HL-60/S4 treated with phorbol 12-myristate 13-acetate at 8.2 ng/mL for 4 days and 3 days (cell line): Measurements from ENCODE around the gene ZNF385B.

Experiments
- in situ Hi-C: fragments of 300-500 bp; cut with MboI; formaldehyde crosslinking; loops from 2 replicates; pipeline ENCODE4 v1.15.0; 2022; ENCODE audit warnings: low sequenced_read_pairs

Gene ZNF385B

GRCh38 chr2:179751163-179751809 is 110.1 kb downstream of the ZNF385B start:
- in situ Hi-C loops = no loop called here

DNA sequence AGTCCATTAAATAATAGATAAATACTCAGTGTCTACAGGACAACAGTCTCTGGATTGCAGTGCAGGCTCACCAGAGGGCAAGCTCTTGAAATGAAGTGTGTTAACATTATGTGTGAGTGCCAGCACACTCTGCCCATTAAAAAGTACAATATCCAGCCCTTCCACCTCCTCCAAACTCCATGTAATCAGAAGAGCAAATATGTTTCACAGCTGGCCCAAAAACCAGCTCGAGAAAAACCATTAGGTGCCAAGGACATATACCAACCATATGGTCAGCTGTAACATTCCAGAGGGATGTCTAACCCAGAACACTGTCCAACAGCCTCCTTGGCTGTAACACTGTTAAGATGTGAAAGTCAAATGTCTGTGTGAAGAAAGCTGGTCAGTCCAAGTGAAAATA is 112.2 kb downstream of the ZNF385B start:
- in situ Hi-C loops = no loop called here

DNA sequence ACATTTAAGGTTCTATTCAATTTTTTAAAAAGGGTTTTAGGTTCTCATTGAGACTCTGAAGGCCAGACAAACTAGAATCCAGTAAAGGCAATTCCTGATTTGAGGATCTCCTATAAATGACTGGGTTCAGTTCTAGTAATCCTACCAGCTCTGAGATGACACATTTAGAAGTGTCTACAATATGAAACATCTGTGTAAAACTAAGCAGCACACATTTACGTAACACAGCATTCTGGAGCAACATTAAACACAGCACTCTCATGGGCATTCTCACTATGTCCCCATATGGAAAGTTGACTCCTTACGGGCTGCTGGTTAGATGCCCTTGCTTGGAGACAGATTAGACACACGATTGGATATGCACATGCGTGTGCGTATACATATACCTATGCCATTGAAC is 114.4 kb downstream of the ZNF385B start:
- in situ Hi-C loops = no loop called here

- in situ Hi-C loops = no loop called here
These were observed 115.7 kb downstream of the ZNF385B start for GRCh38 chr2:179745635-179746256.

DNA sequence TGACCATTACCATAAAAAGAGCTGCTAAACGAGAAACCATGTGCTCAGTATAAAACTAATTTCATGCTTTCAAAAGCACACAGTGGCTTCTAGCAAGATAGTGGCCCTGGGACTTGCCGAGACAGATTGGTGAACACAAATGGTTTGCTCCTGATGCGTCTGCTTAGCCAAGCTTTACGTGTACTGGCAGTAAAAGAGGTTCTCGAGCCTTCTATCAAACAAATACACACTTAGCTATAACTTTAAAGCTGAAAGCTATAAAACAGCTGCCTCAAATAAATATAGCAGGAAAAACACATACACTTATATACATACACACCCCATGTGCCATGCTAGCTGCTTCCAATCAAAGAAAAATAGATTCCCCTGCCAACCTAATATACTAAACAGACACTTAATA is 117.0 kb downstream of the ZNF385B start:
- in situ Hi-C loops = no loop called here

DNA sequence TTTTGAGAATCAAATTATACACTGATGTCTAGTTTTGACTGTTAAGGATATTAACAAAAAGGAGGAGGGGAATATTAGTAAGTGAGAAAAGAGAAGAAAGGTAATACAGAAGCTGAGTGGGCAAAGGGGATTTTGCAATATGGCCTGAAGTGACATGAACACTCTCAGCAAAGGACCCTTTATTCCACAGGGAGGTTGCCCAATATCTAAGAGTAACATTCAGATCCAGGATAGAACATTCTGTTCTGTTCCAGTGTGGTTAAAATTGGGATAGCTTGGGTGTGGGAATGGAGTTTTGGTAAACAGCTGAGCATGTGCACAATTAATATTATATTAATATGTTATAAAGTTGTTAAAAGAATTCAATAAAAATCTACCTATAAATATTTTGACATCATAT is 120.1 kb downstream of the ZNF385B start:
- in situ Hi-C loops = no loop called here

- in situ Hi-C loops = no loop called here
These were observed 131.4 kb downstream of the ZNF385B start for GRCh38 chr2:179729966-179730365.

DNA sequence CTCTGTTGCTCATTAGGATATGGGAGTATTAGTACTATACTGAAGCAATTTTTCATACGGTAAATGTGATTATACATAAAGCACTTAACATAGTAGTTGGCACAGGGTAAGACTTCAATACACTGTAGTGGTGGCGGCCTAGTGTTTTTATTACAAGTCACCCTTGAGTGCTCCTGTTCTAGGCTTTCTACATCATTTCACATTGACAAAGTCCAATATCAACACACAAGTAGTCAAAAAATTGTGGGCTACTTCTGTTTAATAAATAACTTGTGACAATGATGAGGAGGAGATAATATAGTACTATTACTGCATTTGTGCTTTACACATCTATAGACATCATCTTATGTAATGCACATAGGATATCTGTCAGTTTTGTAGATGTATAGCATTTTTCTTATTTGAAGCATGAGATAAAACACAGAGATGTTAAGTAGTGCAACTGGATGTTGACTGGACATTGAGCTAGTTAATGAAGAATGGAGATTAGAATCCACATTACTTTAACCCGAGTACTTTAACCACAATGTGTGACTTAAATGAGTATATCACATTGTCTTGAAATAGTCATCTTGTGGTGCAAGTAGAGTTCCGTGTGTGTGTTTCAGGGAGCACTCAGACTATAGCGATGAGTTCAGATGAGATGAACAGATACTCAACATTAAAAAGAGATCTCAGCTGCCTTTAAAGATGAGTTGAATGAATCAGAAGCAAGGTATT is 134.8 kb downstream of the ZNF385B start:
- in situ Hi-C loops = no loop called here

GRCh38 chr2:179724403-179724802 is 137.0 kb downstream of the ZNF385B start:
- in situ Hi-C loops = no loop called here

DNA sequence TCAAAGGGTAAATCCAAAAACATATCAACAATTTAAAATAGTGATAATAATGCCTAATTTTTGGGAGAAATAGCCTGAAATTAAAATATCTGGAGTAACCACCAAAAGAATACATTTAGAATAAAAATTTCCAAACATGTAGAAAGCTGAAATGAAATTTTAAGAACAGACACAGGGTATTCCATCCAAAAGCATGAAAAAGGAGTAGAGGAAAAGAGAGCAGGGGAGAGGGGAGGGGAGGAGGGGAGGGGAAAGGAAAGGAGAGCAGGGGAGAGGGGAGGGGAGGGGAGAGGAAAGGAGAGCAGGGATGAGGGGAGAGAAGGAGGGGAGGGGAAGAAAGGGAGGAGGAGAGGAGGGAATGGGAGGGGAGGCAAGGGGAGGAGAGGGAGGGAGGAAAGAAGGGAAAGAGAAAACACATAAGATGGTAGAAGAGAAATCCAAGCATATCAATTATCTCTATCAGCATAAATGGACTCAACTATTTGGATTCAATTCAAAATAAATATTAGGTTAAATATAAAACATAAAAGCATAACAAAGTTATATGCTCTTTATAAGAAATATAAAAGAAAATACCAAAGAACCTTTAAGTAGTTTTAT is 141.1 kb downstream of the ZNF385B start:
- in situ Hi-C loops = no loop called here

DNA sequence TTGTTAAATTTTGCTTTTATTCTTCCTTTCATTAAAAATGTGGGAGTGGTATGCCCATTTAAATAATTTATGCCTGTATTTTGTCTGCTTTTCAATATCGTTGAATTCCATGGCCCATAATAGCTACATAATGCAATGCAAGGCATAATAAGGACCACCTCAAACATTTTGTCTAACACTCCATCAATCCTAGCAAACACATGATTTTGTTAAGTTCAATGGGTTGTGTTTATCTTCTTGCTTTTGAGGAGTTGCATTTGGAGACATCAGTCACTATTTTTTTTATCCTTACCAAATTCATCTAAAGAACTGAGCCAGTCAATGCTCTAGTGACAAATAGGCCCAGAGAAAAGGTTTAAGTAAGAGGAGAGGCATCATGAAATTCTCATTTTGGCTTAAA is 145.5 kb downstream of the ZNF385B start:
- in situ Hi-C loops = no loop called here

DNA sequence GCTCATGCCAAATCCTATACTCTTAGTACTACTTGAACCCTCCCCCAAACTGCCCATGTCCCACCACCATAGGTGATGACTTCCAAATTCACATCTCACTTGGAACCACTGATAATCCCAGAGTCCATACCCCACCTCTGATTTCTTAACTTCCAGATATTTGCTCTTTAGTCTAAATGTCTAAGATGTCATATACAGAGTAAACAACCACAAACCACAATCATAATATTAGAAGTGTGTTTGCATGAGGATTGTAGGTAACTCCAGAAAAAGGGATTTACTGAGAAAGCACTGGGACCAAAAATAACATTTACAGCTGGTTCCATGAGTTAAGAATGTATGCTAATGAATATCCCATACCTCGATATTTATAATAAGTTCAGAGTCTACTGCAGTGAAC is 146.2 kb downstream of the ZNF385B start:
- in situ Hi-C loops = no loop called here

- in situ Hi-C loops = no loop called here
These were observed 148.6 kb downstream of the ZNF385B start for GRCh38 chr2:179712825-179713224.

DNA sequence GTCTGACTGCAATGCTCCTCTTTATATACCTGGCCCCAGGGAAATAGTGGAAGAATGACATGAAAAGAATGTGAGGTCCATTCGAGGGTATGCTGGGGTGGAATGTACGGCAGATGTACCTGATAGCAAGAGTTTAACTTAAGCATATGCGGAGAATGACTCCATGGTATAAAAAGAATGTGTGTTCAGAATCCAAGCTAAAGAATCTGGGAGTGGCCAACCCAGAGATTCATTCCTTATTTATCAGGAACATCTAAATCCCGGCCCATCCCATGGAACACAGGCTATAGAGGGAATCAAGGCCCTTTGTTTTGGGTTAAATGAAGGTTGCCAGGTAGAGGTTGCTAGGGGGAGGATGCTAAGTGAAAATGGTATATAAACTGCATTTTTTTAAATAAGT is 150.0 kb downstream of the ZNF385B start:
- in situ Hi-C loops = no loop called here

DNA sequence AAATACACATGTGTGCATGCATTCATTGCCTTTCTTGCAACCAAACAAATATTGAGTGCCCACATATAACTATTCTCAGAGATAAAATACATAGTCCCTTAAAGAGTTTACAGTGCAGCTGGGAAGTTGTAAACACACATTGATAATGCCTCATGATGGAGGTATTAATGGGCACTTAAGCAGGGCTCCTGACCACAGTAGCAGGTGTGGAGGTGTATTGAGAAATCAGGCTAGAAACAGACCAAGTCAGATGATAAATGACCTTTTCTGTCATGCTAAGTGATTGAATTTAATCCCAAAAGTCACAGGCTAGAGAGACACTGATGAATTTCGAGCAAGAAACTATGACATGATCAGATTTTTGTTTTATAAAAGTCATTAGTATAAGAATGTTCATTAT is 157.7 kb downstream of the ZNF385B start:
- in situ Hi-C loops = no loop called here

- in situ Hi-C loops = no loop called here
These were observed 158.5 kb downstream of the ZNF385B start for GRCh38 chr2:179702912-179703311.

- in situ Hi-C loops = no loop called here
These were observed 159.8 kb downstream of the ZNF385B start for GRCh38 chr2:179701524-179702110.

DNA sequence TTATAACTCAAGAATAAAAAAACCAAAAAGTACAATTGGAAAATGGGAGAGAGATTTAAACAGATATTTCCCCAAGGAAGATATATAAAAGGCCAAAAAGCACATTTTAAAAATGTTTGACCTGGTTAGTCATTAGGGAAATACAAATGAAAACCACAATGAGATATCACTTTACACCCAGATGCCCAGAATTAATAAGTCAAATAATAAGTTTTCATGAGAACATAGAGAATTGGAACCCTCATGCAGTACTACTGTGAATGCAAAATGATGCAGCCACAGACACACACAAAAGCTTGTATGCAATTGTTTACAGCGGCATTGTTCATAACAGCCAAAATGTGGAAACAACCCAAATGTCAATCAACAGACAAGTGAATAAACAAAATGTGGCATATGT is 165.9 kb downstream of the ZNF385B start:
- in situ Hi-C loops = no loop called here

DNA sequence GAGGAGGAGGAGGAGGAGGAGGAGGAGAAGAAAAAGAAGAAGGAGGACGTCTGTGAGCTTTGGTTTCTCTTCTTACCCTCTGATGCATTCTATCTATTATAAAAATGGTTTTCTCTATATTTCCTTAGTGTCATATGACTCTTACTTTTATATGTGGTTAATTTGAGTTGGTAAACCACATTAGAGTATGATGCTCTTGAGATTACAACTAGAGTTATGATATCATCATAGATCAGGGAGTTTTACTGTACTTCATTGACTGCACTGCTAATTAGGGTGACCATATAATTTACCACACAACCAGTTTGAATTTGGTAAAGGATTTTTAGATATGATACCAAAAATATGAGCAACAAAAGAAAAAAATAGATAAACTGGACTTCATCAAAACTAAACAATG is 166.4 kb downstream of the ZNF385B start:
- in situ Hi-C loops = no loop called here

- in situ Hi-C loops = no loop called here
These were observed 168.8 kb downstream of the ZNF385B start for GRCh38 chr2:179692610-179693009.

DNA sequence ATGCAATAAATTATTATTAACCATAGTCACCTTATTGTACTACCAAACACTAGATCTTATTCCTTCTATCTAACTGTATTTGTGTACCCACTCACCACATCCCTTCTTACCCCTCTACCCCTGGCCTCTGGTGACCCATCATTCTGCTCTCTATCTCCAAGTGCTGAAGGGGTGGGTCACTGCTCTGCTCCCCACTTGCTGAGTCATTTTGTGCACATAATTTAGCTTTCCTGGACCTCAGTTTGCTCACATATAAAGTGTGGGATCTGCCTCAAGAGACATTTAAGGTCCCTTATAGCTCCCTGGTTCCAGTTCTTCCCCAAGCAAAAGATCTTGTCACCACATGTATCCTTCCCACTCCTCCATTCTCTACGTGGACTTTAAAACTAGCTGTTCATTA is 169.4 kb downstream of the ZNF385B start:
- in situ Hi-C loops = no loop called here

- in situ Hi-C loops = no loop called here
These were observed 170.2 kb downstream of the ZNF385B start for GRCh38 chr2:179691235-179691634.
